Testis (tissue), 3 donors: ENCODE measurements around the gene ATG10. TPM values are rescaled to one million over a fixed set of nuclear protein-coding genes. Genes with fewer than 3 reads are reported as not detected.

Experiments used
- DNase-seq: peaks from one replicate; pipeline ENCODE4 v3.0.0-alpha.2; 2019
- H3K27ac ChIP-seq, 2 donors: fragments of 200-600 bp; sonication (generic); one replicate each; pipeline ENCODE4 v1.5.1; 2019
- H3K27me3 ChIP-seq: fragments of 200-600 bp; sonication (generic); one replicate; pipeline ENCODE4 v1.5.1; 2019
- H3K36me3 ChIP-seq: fragments of 200-600 bp; sonication (generic); one replicate; pipeline ENCODE4 v1.5.1; 2017; ENCODE audit warnings: low read depth; ENCODE audit errors: missing control alignments
- H3K4me1 ChIP-seq: fragments of 200-600 bp; sonication (generic); one replicate; pipeline ENCODE4 v1.5.1; 2019
- H3K4me3 ChIP-seq, 2 donors: fragments of 200-600 bp; sonication (generic); one replicate each; pipeline ENCODE4 v1.5.1; 2017 to 2019
- H3K9me3 ChIP-seq: fragments of 200-600 bp; sonication (generic); one replicate; pipeline ENCODE4 v1.5.1; 2017
- CTCF ChIP-seq, 3 experiments: fragments of 450-650 bp in 2 of 3; fragments of 200-600 bp in 1 of 3; sonication (generic) in 1 of 3; IDR thresholded peaks; one replicate each; pipeline ENCODE4 v1.5.1; 2016 to 2019; ENCODE audit warnings: antibody characterized with exemption in 3 of 3, mild to moderate bottlenecking in 2 of 3, moderate library complexity in 1 of 3
- POLR2A ChIP-seq: fragments of 450-650 bp; IDR thresholded peaks from one replicate; pipeline ENCODE4 v1.6.1; 2017; ENCODE audit warnings: antibody characterized with exemption, mild to moderate bottlenecking, moderate library complexity
- WGBS, 2 donors: methylation state at CpG; one replicate each; pipeline ENCODE4 v1.1.5; 2018; 5-methylcytosine and 5-hydroxymethylcytosine counted together
- intact Hi-C: fragments of 100-400 bp; cut with DNase I; formaldehyde crosslinking; loops from one replicate; pipeline ENCODE4 v1.15.1; 2023; ENCODE audit warnings: low total_unique reads
- polyA plus RNA-seq: library from polyadenylated mRNA; stranded (reverse); fragments of 350-450 nt; fragmentation: Illumina TruSeq; extraction: RNeasy Lipid Tissue Mini Kit (QIAGEN cat#74804); gene quantifications from one replicate; pipeline ENCODE4 v1.2.3, GENCODE V29; 2014; ENCODE audit warnings: low read depth, low replicate concordance; ENCODE audit not compliant: insufficient read depth
- total RNA-seq, 2 donors: library from RNA; depleted of rRNA; stranded (reverse); fragments of >200 nt; gene quantifications; one replicate each; pipeline ENCODE4 v1.2.3, GENCODE V29; 2016

The ATG10 gene
- total and polyA plus RNA-seq, 3 donors from 2014 or later: 10.0 to 15.1 (median 14.4) TPM

GRCh38 chr5:82285206-82285605 lies 313.4 kb downstream of the ATG10 start:
- no peak for DNase-seq
- H3K27ac ChIP-seq: no peak overlapping the region
- intact Hi-C loops: no loop called here
- no peaks in the 10 kb centered on the region for H3K36me3 ChIP-seq
- 86 to 95% methylated on average over 6 of the region's 6 CpGs for WGBS, 2 donors
- no peak overlapping the region for H3K4me3 ChIP-seq
- H3K27me3 ChIP-seq: no peaks in the 10 kb centered on the region
- no peak for TF ChIP-seq CTCF (IDR thresholded peaks at IDR 0.05)
- no peak for TF ChIP-seq POLR2A
- no peaks in the 10 kb centered on the region for H3K9me3 ChIP-seq
- no peaks in the 10 kb centered on the region for H3K4me1 ChIP-seq

- Histone ChIP-seq H3K4me3 (no peak overlapping the region), H3K27ac (no peak overlapping the region), H3K36me3 (no peaks in the 10 kb centered on the region), H3K4me1 (no peaks in the 10 kb centered on the region), H3K27me3 (no peaks in the 10 kb centered on the region), H3K9me3 (no peaks in the 10 kb centered on the region)
- WGBS, 2 donors: 81 to 83% methylated on average over 3 of the region's 3 CpGs
- TF ChIP-seq POLR2A (no peak), CTCF (IDR thresholded peaks at IDR 0.05) (no peak)
- no peak for DNase-seq
- intact Hi-C loops: no loop called here
Measured at GRCh38 chr5:82287625-82288024, 315.8 kb downstream of the ATG10 start.

GRCh38 chr5:82290005-82290404 lies 318.2 kb downstream of the ATG10 start:
- 86 to 87% methylated on average over 2 of the region's 2 CpGs for WGBS, 2 donors
- TF ChIP-seq POLR2A (no peak), CTCF (IDR thresholded peaks at IDR 0.05) (no peak)
- intact Hi-C loops: no loop called here
- no peak for DNase-seq
- Histone ChIP-seq H3K4me3 (no peak overlapping the region), H3K27me3 (no peaks in the 10 kb centered on the region), H3K4me1 (no peaks in the 10 kb centered on the region), H3K36me3 (no peaks in the 10 kb centered on the region), H3K27ac (no peak overlapping the region), H3K9me3 (no peaks in the 10 kb centered on the region)

GRCh38 chr5:82290908-82291307 lies 319.1 kb downstream of the ATG10 start:
- intact Hi-C loops: no loop called here
- H3K27me3 ChIP-seq: no peaks in the 10 kb centered on the region
- WGBS, 2 donors: 89 to 98% methylated on average over 6 of the region's 6 CpGs
- no peak overlapping the region for H3K27ac ChIP-seq
- H3K36me3 ChIP-seq: no peaks in the 10 kb centered on the region
- TF ChIP-seq CTCF (IDR thresholded peaks at IDR 0.05): no peak
- TF ChIP-seq POLR2A: no peak
- H3K4me1 ChIP-seq: no peaks in the 10 kb centered on the region
- no peak overlapping the region for H3K4me3 ChIP-seq
- H3K9me3 ChIP-seq: no peaks in the 10 kb centered on the region
- no peak for DNase-seq

- no peaks in the 10 kb centered on the region for H3K9me3 ChIP-seq
Measured at GRCh38 chr5:82291420-82291819, 319.6 kb downstream of the ATG10 start.

More at GRCh38 chr5:82291420-82291819, 319.6 kb downstream of the ATG10 start:
- no peaks in the 10 kb centered on the region for H3K36me3 ChIP-seq
- no peaks in the 10 kb centered on the region for H3K27me3 ChIP-seq
- intact Hi-C loops: no loop called here
- H3K4me3 ChIP-seq: no peak overlapping the region
- TF ChIP-seq CTCF (IDR thresholded peaks at IDR 0.05): no peak
- TF ChIP-seq POLR2A: no peak
- WGBS, 2 donors: 71 to 92% methylated on average over 2 of the region's 2 CpGs
- H3K4me1 ChIP-seq: no peaks in the 10 kb centered on the region
- no peak overlapping the region for H3K27ac ChIP-seq
- no peak for DNase-seq
